Right atrium auricular region (tissue), 2 donors: ENCODE measurements around the gene OR56B1. TPM values are rescaled to one million over a fixed set of nuclear protein-coding genes. Genes with fewer than 3 reads are reported as not detected.

ENCODE experiments used
- DNase-seq: peaks from one replicate; pipeline ENCODE4 v3.0.0-alpha.2; 2019; ENCODE audit warnings: low spot score
- H3K27ac ChIP-seq, 2 donors: fragments of 200-600 bp; sonication (generic); 1 replicate in 1 of 2; 2 replicates in 1 of 2; pipeline ENCODE4 v1.5.1; 2016 to 2019
- H3K27me3 ChIP-seq, 2 donors: fragments of 200-600 bp; sonication (generic); one replicate each; pipeline versions ENCODE4 v1.5.1 to v1.6.0; 2017 to 2019
- H3K36me3 ChIP-seq: fragments of 200-600 bp; sonication (generic); one replicate; pipeline ENCODE4 v1.5.1; 2016
- H3K4me1 ChIP-seq, 2 donors: fragments of 200-600 bp; sonication (generic); one replicate each; pipeline versions ENCODE4 v1.5.1 to v1.6.0; 2017 to 2019
- H3K4me3 ChIP-seq, 2 donors: fragments of 200-600 bp; sonication (generic); 1 replicate in 1 of 2; 2 replicates in 1 of 2; pipeline ENCODE4 v1.5.1; 2017 to 2019; ENCODE audit warnings: mild to moderate bottlenecking in 1 of 2, moderate library complexity in 1 of 2
- H3K9me3 ChIP-seq, 2 donors: fragments of 200-600 bp; sonication (generic); one replicate each; pipeline ENCODE4 v1.5.1; 2019
- total RNA-seq, 2 donors: library from RNA; depleted of rRNA; stranded (reverse); fragments of >200 nt; gene quantifications; one replicate each; pipeline ENCODE4 v1.1.0, GENCODE V29; 2016
- TF ChIP-seq, protein P1 (sequence below), 2 donors: fragments of 200-600 bp; sonication (generic); IDR thresholded peaks; one replicate each; pipeline ENCODE4 v1.5.1; 2019; ENCODE audit warnings: antibody characterized with exemption in 2 of 2

Gene OR56B1
- total RNA-seq, 2 donors from 2014 or later = not detected

GRCh38 chr11:5783255-5783654, 47.0 kb downstream of the OR56B1 start, which contains the start of gene OR52N5:
Gene OR52N5 (minus strand): TSS chr11:5783355. CDS start chr11:5778634, 4,721 bp downstream.
- TF ChIP-seq, protein P1, sequence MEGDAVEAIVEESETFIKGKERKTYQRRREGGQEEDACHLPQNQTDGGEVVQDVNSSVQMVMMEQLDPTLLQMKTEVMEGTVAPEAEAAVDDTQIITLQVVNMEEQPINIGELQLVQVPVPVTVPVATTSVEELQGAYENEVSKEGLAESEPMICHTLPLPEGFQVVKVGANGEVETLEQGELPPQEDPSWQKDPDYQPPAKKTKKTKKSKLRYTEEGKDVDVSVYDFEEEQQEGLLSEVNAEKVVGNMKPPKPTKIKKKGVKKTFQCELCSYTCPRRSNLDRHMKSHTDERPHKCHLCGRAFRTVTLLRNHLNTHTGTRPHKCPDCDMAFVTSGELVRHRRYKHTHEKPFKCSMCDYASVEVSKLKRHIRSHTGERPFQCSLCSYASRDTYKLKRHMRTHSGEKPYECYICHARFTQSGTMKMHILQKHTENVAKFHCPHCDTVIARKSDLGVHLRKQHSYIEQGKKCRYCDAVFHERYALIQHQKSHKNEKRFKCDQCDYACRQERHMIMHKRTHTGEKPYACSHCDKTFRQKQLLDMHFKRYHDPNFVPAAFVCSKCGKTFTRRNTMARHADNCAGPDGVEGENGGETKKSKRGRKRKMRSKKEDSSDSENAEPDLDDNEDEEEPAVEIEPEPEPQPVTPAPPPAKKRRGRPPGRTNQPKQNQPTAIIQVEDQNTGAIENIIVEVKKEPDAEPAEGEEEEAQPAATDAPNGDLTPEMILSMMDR (IDR thresholded peaks at IDR 0.05) = no peak
- Histone ChIP-seq H3K4me3 (no peak within 1 kb of the TSS), H3K9me3 (no peaks in the 10 kb centered on the region), H3K4me1 (no peaks in the 10 kb centered on the region), H3K27me3 (no peaks in the 10 kb centered on the region), H3K27ac (no peak within 1 kb of the TSS), H3K36me3 (no peaks in the 10 kb centered on the region)
- no peak for DNase-seq

Other genes with a start within 250 kb of the OR56B1 start
- not detected for gene OR52D1, start 247.8 kb upstream of the OR56B1 start, total RNA-seq
- gene UBQLN3, start 226.5 kb upstream of the OR56B1 start, total RNA-seq = not detected
- under 1 TPM in 1 of 2 donors, not detected in 1; 0.30 TPM for gene UBQLNL, start 219.7 kb upstream of the OR56B1 start, total RNA-seq
- not detected for gene OR52H1, start 187.9 kb upstream of the OR56B1 start, total RNA-seq
- not detected for gene OR52B6, start 155.6 kb upstream of the OR56B1 start, total RNA-seq
- 1 to 10 TPM; 1.3 TPM for gene TRIM6, start 139.8 kb upstream of the OR56B1 start, total RNA-seq
- 1 to 10 TPM; 1.4 to 3.8 TPM for gene TRIM34, start 111.4 kb upstream of the OR56B1 start, total RNA-seq
- gene TRIM5, start 51.4 kb upstream of the OR56B1 start, total RNA-seq = 10 to 100 TPM in 1 of 2 donors, 1 to 10 TPM in 1; 7.9 to 10.0 TPM
- gene TRIM22, start 46.7 kb upstream of the OR56B1 start, total RNA-seq = 10 to 100 TPM in 1 of 2 donors, 1 to 10 TPM in 1; 7.6 to 12.8 TPM
- gene OR52N4, start 17.8 kb downstream of the OR56B1 start, total RNA-seq = not detected
- not detected for gene OR52N5, start 46.9 kb downstream of the OR56B1 start, total RNA-seq
- gene OR52N1, start 54.8 kb downstream of the OR56B1 start, total RNA-seq = not detected
- not detected for gene OR52N2, start 72.5 kb downstream of the OR56B1 start, total RNA-seq
- gene OR52E6, start 105.4 kb downstream of the OR56B1 start, total RNA-seq = not detected
- gene OR52E8, start 121.2 kb downstream of the OR56B1 start, total RNA-seq = not detected
- gene OR52E4, start 144.2 kb downstream of the OR56B1 start, total RNA-seq = not detected
- gene OR52E5, start 156.8 kb downstream of the OR56B1 start, total RNA-seq = not detected
- gene OR56A3, start 205.8 kb downstream of the OR56B1 start, total RNA-seq = not detected
- not detected for gene OR56A5, start 232.0 kb downstream of the OR56B1 start, total RNA-seq